Right atrium auricular region (tissue), 2 donors: ENCODE measurements around the gene TMEM190. TPM values are rescaled to one million over a fixed set of nuclear protein-coding genes. Genes with fewer than 3 reads are reported as not detected.
A peak's percentile ranks its signal among the peaks of the same experiment; 100 is the strongest.

ENCODE experiments used
- DNase-seq: peaks from one replicate; pipeline ENCODE4 v3.0.0-alpha.2; 2019; ENCODE audit warnings: low spot score
- H3K27ac ChIP-seq, 2 donors: fragments of 200-600 bp; sonication (generic); 1 replicate in 1 of 2; 2 replicates in 1 of 2; pipeline ENCODE4 v1.5.1; 2016 to 2019
- H3K27me3 ChIP-seq, 2 donors: fragments of 200-600 bp; sonication (generic); one replicate each; pipeline versions ENCODE4 v1.5.1 to v1.6.0; 2017 to 2019
- H3K36me3 ChIP-seq: fragments of 200-600 bp; sonication (generic); one replicate; pipeline ENCODE4 v1.5.1; 2016
- H3K4me1 ChIP-seq, 2 donors: fragments of 200-600 bp; sonication (generic); one replicate each; pipeline versions ENCODE4 v1.5.1 to v1.6.0; 2017 to 2019
- H3K4me3 ChIP-seq, 2 donors: fragments of 200-600 bp; sonication (generic); 1 replicate in 1 of 2; 2 replicates in 1 of 2; pipeline ENCODE4 v1.5.1; 2017 to 2019; ENCODE audit warnings: mild to moderate bottlenecking in 1 of 2, moderate library complexity in 1 of 2
- H3K9me3 ChIP-seq, 2 donors: fragments of 200-600 bp; sonication (generic); one replicate each; pipeline ENCODE4 v1.5.1; 2019
- CTCF ChIP-seq, 2 donors: fragments of 200-600 bp; sonication (generic); IDR thresholded peaks; one replicate each; pipeline ENCODE4 v1.5.1; 2019; ENCODE audit warnings: antibody characterized with exemption in 2 of 2
- total RNA-seq, 2 donors: library from RNA; depleted of rRNA; stranded (reverse); fragments of >200 nt; gene quantifications; one replicate each; pipeline ENCODE4 v1.1.0, GENCODE V29; 2016

The TMEM190 gene
- total RNA-seq, 2 donors from 2014 or later: not detected

- no peak for TF ChIP-seq CTCF (IDR thresholded peaks at IDR 0.05)
- no peak for DNase-seq
- H3K4me3 ChIP-seq: no peak overlapping the region
- no peaks in the 10 kb centered on the region for H3K9me3 ChIP-seq
- no peaks in the 10 kb centered on the region for H3K27me3 ChIP-seq
- H3K4me1 ChIP-seq: peaks cover 0 to 35% of the 10 kb centered on the region in 2 donors
- peaks cover 7% of the 10 kb centered on the region for H3K36me3 ChIP-seq
- H3K27ac ChIP-seq: no peak overlapping the region
These were observed 6.0 kb downstream of the TMEM190 start for GRCh38 chr19:55382522-55383054.

- peak in 1 of 2 donors; percentile 45 for TF ChIP-seq CTCF (IDR thresholded peaks at IDR 0.05)
- H3K27ac ChIP-seq: peak overlapping the region; percentile 60 to 92
- peaks cover 0 to 41% of the 10 kb centered on the region in 2 donors for H3K4me1 ChIP-seq
- peaks cover 16% of the 10 kb centered on the region for H3K36me3 ChIP-seq
- no peak for DNase-seq
- no peaks in the 10 kb centered on the region for H3K27me3 ChIP-seq
- H3K9me3 ChIP-seq: no peaks in the 10 kb centered on the region
- peak overlapping the region; percentile 40 to 82 for H3K4me3 ChIP-seq
These were observed 6.9 kb downstream of the TMEM190 start for GRCh38 chr19:55383279-55384130.

- no peak for DNase-seq
- no peaks in the 10 kb centered on the region for H3K27me3 ChIP-seq
- peak within 1 kb of the TSS; percentile 58 to 82 for H3K4me3 ChIP-seq
- TF ChIP-seq CTCF (IDR thresholded peaks at IDR 0.05): no peak
- H3K9me3 ChIP-seq: no peaks in the 10 kb centered on the region
- peak within 1 kb of the TSS; percentile 91 to 92 for H3K27ac ChIP-seq
- H3K36me3 ChIP-seq: peaks cover 24% of the 10 kb centered on the region
- peaks cover 0 to 48% of the 10 kb centered on the region in 2 donors for H3K4me1 ChIP-seq
These were observed 7.7 kb downstream of the TMEM190 start, which contains the start of gene TMEM238 for GRCh38 chr19:55384131-55384919. TSS of gene TMEM238 (minus strand) at chr19:55384292. CDS start at chr19:55384259, 33 bp downstream.

- no peak for TF ChIP-seq CTCF (IDR thresholded peaks at IDR 0.05)
- Histone ChIP-seq H3K27ac (peak overlapping the region; percentile 91 to 92), H3K9me3 (no peaks in the 10 kb centered on the region), H3K4me1 (peaks cover 0 to 54% of the 10 kb centered on the region in 2 donors), H3K27me3 (no peaks in the 10 kb centered on the region), H3K4me3 (peak overlapping the region; percentile 58 to 82), H3K36me3 (peaks cover 32% of the 10 kb centered on the region)
- peak; percentile 98 for DNase-seq
These were observed 8.5 kb downstream of the TMEM190 start for GRCh38 chr19:55384920-55385723.
